Daoy (cell line): ENCODE results near the gene DCAF12L2. TPM values are rescaled to one million over a fixed set of nuclear protein-coding genes. Genes with fewer than 3 reads are reported as not detected.
"Not testable (repeated sequence)": the region's sequence is repeated elsewhere in the genome, so short reads cannot be mapped to it uniquely, and the experiment has no call there.

Source experiments
- DNase-seq: peaks from one replicate; pipeline ENCODE4 v3.0.0-alpha.2; 2015; ENCODE audit warnings: low read depth
- total RNA-seq: library from RNA; depleted of rRNA; stranded (reverse); fragments of >200 nt; shearing (Covaris generic); gene quantifications from 2 replicates; pipeline ENCODE4 v1.2.3, GENCODE V29; 2014; rRNA removed

The DCAF12L2 gene
- not detected in 2 replicates for total RNA-seq

GRCh38 chrX:126165721-126166461 lies at the start of gene DCAF12L2:
DCAF12L2 (minus strand) TSS chrX:126166289; CDS start chrX:126165924, 365 bp downstream.
- DNase-seq: no peak

GRCh38 chrX:126190888-126191287 lies 24.8 kb upstream of the DCAF12L2 start:
- DNase-seq: not testable (repeated sequence)

- DNase-seq: no peak
These were observed 11.2 kb upstream of the DCAF12L2 start for GRCh38 chrX:126177133-126177840.

GRCh38 chrX:126170720-126171119 lies 4.6 kb upstream of the DCAF12L2 start:
- no peak for DNase-seq

- DNase-seq: no peak
These were observed 1.5 kb upstream of the DCAF12L2 start for GRCh38 chrX:126167560-126167959.

- no peak for DNase-seq
These were observed 728 bp downstream of the DCAF12L2 start for GRCh38 chrX:126165401-126165720.

- DNase-seq: no peak
These were observed 1.2 kb downstream of the DCAF12L2 start for GRCh38 chrX:126164689-126165400.

- no peak for DNase-seq
These were observed 1.9 kb downstream of the DCAF12L2 start for GRCh38 chrX:126164226-126164625.

- DNase-seq: no peak
These were observed 25.1 kb downstream of the DCAF12L2 start for GRCh38 chrX:126141014-126141413.

- DNase-seq: no peak
These were observed 28.2 kb downstream of the DCAF12L2 start for GRCh38 chrX:126137899-126138298.

GRCh38 chrX:126124721-126125120 lies 41.4 kb downstream of the DCAF12L2 start:
- no peak for DNase-seq
